ENCODE results near the gene GHDC. TPM values are rescaled to one million over a fixed set of nuclear protein-coding genes. Genes with fewer than 3 reads are reported as not detected.

Gene GHDC
- polyA plus RNA-seq, 1 donor (not counting 4 experiments of a cell fraction or from before 2014, with no cell fraction given) = 2.7 TPM

- Histone ChIP-seq H3K4me2 (ENCODE audit: control insufficient read depth, extremely low read depth, insufficient read depth, low read depth, low read length) (no peak overlapping the region), H3K9me3 (ENCODE audit: control insufficient read depth, low read depth, low read length) (no peaks in the 10 kb centered on the region), H3K27ac (ENCODE audit: control insufficient read depth, insufficient read depth, low read length) (no peak overlapping the region), H3K36me3 (ENCODE audit: control insufficient read depth in 2 of 2, extremely low read depth in 1 of 2, insufficient read depth in 2 of 2, low read length in 2 of 2) (no peaks in the 10 kb centered on the region), H2AFZ (ENCODE audit: control insufficient read depth, low read length) (no peak overlapping the region), H3K4me3 (ENCODE audit: control insufficient read depth in 2 of 3, extremely low read depth in 1 of 3, insufficient read depth in 2 of 3, low read depth in 1 of 3, low read length in 3 of 3) (no peak overlapping the region), H3K79me2 (ENCODE audit: control insufficient read depth, insufficient read depth, low read length) (no peaks in the 10 kb centered on the region), H3K9me1 (ENCODE audit: control insufficient read depth, extremely low read depth, insufficient read depth, low read length) (no peaks in the 10 kb centered on the region), H3K9ac (ENCODE audit: control insufficient read depth, extremely low read depth, insufficient read depth, low read length) (no peak overlapping the region), H4K20me1 (ENCODE audit: control insufficient read depth, extremely low read depth, insufficient read depth, low read length) (no peaks in the 10 kb centered on the region), H3K27me3 (ENCODE audit: control insufficient read depth, extremely low read depth, insufficient read depth, low read length) (peaks cover 15% of the 10 kb centered on the region), H3K4me1 (ENCODE audit: control insufficient read depth, extremely low read depth, insufficient read depth, low read length) (peaks cover 3% of the 10 kb centered on the region)
- TF ChIP-seq CTCF (optimal IDR thresholded peaks at IDR 0.05 in 1 of 3, IDR thresholded peaks at IDR 0.05 in 1 of 3, conservative IDR thresholded peaks at IDR 0.05 in 1 of 3; ENCODE audit: extremely low read depth in 1 of 3, insufficient read depth in 2 of 3, low read length in 3 of 3) (peak in 2 of 3 experiments; percentile 16 to 32), EZH2 (IDR thresholded peaks at IDR 0.05; ENCODE audit: low read length) (no peak)
- dilution Hi-C loops (cut with MboI; ENCODE audit: extremely low pct_ligation_motif_present, low sequenced_read_pairs) = no loop called here
- no peak for FAIRE-seq
- DNase-seq (ENCODE audit: low read depth, low spot score) = no peak
Measured at GRCh38 chr17:42171831-42172230, 22.5 kb downstream of the GHDC start.

GRCh38 chr17:42169351-42169750 lies 24.9 kb downstream of the GHDC start:
- Histone ChIP-seq H3K9me1 (ENCODE audit: control insufficient read depth, extremely low read depth, insufficient read depth, low read length) (no peaks in the 10 kb centered on the region), H3K9me3 (ENCODE audit: control insufficient read depth, low read depth, low read length) (no peaks in the 10 kb centered on the region), H3K4me1 (ENCODE audit: control insufficient read depth, extremely low read depth, insufficient read depth, low read length) (peaks cover 3% of the 10 kb centered on the region), H3K79me2 (ENCODE audit: control insufficient read depth, insufficient read depth, low read length) (no peaks in the 10 kb centered on the region), H3K27ac (ENCODE audit: control insufficient read depth, insufficient read depth, low read length) (no peak overlapping the region), H4K20me1 (ENCODE audit: control insufficient read depth, extremely low read depth, insufficient read depth, low read length) (no peaks in the 10 kb centered on the region), H3K4me2 (ENCODE audit: control insufficient read depth, extremely low read depth, insufficient read depth, low read depth, low read length) (no peak overlapping the region), H3K36me3 (ENCODE audit: control insufficient read depth in 2 of 2, extremely low read depth in 1 of 2, insufficient read depth in 2 of 2, low read length in 2 of 2) (no peaks in the 10 kb centered on the region), H2AFZ (ENCODE audit: control insufficient read depth, low read length) (no peak overlapping the region), H3K4me3 (ENCODE audit: control insufficient read depth in 2 of 3, extremely low read depth in 1 of 3, insufficient read depth in 2 of 3, low read depth in 1 of 3, low read length in 3 of 3) (no peak overlapping the region), H3K27me3 (ENCODE audit: control insufficient read depth, extremely low read depth, insufficient read depth, low read length) (peaks cover 15% of the 10 kb centered on the region), H3K9ac (ENCODE audit: control insufficient read depth, extremely low read depth, insufficient read depth, low read length) (no peak overlapping the region)
- FAIRE-seq (no peak), DNase-seq (ENCODE audit: low read depth, low spot score) (no peak)
- dilution Hi-C loops (cut with MboI; ENCODE audit: extremely low pct_ligation_motif_present, low sequenced_read_pairs) = no loop called here
- TF ChIP-seq CTCF (optimal IDR thresholded peaks at IDR 0.05 in 1 of 3, IDR thresholded peaks at IDR 0.05 in 1 of 3, conservative IDR thresholded peaks at IDR 0.05 in 1 of 3; ENCODE audit: extremely low read depth in 1 of 3, insufficient read depth in 2 of 3, low read length in 3 of 3) (no peak), EZH2 (IDR thresholded peaks at IDR 0.05; ENCODE audit: low read length) (no peak)
